Measurements from ENCODE around the gene NFYB.
"Not testable (repeated sequence)": the region's sequence is repeated elsewhere in the genome, so short reads cannot be mapped to it uniquely, and the experiment has no call there.

Gene NFYB

DNA sequence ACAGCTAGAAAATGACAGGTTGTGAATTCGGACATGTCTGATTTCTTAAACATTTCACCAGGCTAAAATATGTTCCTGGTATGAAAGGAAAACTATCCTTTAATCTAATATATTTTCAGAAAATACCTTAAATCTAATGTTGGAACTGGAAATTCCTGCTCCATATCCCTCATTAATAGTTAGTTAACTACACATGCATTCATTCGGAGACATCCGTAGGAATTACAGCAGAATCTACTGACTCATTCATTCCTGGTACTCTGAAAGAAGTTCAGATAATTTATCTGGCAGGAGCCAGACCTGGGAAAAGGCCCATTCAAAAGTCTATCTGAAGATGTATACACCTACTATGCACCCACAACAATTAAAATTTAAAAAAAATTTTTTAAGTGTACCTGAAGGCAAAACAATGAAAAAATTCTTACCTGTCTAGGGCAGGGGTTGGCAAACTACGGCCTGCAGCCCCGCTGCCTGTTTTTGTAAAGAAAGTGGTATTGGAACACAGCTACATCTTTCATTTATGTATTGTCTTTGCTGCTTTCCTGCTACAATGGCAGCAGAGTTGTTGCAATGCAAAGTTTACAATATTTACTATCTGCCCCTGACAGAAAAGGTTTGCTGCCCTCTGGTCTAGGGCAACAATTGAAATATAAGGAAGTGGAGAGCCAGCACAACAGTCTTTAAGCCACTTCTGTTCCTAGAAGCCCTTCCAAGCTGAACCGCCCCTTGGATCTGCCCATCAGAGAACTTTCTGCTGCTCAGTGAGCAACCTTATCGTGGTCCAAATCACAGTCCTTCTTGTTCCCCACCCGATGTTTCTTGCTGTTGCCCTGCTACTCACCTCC lies 17.9 kb upstream of the NFYB start:
- DNase-seq: no peak

DNA sequence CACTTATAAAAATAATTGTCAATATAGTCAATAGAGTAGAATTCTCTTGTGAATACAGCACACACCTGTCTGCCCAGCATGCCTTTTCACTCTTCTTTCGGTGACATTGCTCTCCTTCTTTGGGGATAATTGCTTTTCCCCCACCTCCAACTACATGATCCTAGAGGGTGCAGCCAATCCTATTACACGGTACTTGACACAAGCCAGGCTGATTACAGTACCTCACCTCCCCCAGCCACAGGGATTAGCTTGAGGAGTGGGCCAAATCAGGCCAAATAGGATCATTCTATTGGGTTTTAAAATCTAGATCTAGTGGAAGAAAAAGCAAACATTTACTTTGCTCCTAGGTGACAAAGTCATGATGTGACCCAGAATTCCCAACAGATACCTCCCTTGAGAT lies 16.8 kb upstream of the NFYB start:
- DNase-seq: no peak

DNA sequence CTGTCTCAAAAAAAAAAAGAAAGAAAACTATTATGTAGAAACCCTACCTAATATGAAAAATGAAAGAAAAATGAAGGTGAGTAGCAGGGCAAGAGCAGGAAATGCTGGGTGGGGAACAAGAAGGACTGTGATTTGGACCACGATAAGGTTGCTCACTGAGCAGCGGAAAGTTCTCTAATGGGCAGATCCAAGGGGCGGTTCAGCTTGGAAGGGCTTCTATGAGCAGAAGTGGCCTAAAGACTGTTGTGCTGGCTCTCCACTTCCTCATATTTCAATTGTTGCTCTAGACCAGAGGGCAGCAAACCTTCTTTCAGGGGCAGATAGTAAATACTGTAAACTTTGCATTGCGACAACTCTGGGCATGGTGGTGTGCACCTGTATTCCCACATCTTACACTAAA lies 16.3 kb upstream of the NFYB start:
- DNase-seq: no peak

DNA sequence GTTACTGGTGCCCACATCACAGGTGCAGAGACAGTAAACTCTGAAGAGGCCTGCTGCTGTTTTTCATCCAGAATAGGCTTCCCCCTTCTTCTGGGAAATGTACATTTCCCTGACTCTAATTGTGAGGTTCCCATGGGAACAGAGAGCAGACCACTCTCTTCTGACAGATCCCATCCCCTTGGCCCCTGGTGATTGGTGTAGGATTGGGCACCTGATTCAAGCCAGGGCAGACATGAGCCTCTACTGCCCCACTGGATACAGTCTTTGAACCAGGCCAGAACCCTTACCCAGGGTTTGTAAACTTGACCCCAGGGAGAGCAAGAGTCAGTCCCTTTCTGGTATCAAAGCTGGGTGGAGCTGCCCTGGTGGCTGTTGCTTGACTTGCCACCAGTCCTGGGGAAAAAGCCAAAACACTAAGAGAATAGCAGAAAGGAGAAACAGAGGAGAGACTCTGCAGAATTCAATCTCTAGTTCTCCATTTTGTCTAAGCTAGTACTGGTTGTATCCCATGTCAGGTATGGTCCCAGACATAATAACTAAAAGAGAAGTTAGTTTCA lies 14.8 kb upstream of the NFYB start:
- DNase-seq: no peak

DNA sequence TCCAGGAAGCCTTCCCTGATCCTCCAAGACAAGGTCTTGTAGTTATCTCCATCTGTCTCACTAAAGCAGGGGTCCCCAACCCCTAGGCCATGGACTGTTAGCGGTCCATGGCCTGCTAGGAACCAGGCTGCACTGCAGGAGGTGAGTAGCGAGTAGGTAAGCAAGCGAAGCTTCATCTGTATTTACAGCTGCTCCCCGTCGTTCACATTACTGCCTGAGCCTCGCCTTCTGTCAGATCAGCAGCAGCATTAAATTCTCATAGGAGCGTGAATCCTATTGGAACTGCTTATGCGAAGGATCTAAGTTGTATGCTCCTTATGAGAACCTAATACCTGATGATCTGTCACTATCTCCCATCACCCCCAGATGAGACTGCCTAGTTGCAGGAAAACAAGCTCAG lies 12.4 kb upstream of the NFYB start:
- no peak for DNase-seq

DNA sequence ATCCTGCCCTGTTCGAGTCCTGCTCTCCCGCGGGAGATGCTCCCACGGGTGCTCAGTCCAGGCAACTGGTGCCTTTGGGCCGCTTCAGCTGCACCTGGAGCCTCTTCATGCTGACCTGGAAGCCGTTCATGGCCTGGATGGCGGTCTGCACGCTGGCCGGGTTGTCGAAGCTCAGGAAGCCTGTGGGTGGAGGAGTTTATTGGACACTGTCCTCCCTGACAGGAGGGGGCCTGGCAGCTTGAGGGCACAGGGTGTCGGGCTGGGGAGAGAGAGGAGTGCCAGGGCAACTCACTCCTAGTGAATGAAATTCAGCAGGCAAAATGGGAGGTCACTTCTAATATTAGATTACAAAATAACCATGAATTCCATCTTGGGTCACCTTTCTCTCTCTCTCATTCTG lies 9.3 kb upstream of the NFYB start:
- DNase-seq: no peak

DNA sequence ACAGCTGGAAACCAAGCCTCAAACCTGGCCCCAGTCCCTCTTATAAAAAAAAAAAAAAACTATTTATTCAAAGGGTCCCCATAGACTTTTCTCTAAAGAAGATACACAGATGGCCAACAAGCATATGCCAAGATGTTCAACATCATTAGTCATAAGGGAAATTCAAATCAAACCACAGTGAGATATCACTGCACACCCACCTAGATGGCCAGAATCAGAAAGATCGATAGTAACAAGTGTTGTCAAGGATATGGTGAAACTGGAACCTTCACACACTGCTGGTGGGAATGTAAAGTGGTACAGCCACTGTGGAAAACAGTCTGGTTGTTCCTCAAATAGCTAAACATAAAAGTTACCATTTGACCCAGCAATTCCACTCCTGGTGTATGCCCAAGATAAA lies 5.9 kb upstream of the NFYB start:
- DNase-seq: no peak

DNA sequence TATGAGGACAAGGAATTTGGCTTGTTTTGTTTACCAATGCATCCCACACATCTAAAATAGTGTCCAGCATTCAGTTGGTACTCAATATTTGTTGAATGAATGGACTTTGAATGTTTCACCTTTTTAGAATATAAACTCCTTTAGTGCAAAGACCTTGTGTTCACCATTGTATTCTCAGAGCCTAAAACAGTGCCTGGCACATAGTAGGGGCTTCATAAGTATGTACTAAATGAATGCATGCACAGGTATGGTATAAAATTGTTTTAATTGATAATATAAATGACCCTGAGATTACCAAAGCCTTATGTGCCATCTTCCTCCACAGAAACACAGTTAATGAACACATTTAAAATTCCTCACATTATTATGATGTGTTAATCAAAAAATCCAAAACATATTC lies 5.0 kb upstream of the NFYB start:
- no peak for DNase-seq

DNA sequence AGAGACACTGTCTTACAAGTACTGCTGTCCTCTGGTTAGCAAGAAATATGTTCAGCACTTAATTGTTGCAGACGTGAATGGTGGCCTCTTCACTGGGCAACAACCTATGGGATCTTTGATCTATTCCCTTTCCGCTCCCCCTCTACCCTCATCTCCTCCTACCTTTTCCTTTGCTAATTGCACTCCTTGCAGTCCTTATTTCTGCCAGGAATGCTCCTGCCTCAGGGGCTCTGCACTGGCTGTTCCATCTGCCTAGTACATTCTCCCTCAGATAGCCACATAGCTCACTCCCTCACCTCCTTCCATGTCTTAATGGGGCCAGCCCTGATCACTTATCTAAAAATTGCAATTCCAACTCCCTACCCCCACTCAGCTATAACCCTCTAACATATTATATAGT lies 4.5 kb upstream of the NFYB start:
- DNase-seq: no peak

DNA sequence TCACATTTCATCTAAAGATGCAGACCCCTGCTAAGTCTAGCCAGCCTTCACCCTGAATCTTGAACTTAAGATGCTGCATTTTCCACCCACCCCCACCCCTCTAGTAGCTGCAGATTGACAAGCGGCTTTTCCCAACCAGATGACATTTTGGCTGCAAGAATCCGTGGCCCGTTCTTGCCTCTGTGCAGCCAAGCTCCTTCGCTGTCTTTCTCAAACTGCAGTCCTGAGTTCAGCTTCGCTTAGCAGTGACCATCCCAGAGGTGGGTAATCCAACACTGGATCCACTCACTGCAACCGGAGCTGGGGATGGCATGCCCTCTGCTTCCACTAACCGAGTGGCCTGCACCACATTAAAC lies 765 bp upstream of the NFYB start:
- no peak for DNase-seq

DNA sequence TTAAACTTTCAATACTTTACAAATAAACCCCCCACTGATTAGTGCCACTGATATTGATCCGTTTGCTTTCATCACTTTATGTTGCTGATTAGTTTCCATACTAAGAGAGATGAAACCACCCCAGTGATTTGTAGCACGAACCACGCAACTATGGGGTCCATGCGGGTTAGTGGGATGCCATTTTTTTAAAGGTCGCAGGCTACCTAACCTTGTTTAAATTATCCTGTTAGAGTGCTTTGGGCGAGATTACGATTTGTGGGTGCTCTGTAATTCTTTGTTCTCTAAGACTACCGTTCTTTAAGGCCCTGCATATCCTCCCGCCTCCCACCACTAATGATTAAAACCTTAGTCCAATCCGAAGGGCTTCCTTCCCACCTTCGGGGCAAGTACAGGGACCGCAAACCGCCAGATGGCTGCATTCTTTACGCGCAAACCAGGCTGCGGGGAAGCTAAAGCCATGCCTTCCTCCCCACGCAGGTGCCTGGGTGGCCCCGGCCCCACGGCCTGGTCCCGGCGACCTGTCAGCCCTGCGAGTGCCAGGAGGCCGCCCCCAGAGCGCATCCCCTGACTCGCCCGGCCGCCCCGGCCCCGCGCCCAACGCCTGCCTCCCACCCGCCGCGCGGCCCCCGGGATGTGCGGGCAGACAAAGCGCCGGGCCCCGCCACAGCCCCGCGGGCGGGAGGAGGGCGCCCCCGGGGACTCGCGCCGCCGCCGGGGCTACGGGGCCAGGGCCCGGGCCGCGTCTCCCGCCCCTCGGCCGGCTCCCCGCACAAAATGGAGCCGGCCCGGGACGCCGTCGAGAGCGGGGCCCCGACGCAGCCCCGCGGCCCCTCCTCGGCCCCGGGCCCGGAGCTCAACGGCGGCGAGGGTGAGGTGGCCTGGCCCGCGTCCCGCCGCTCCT lies 759 bp downstream of the NFYB start:
- peak; percentile 52 for DNase-seq

DNA sequence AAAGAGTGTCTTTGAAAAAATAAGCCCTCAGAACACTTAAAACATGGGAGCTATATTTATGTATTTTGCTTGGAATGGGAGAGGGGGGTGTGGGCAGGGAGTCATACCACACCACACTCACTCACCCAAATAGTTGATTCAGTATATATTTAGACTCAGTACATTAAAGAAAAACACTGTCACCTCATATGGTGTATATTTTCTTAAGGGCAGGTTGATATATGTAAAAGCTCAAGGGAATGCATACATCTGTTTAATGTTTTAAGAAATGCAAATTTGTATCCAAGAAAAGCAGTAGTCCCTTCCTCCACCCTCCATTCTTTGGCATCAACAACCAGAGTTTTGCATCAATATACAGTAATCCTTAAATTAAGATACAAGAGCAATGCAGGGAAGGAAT lies 1.4 kb downstream of the NFYB start:
- DNase-seq: no peak

DNA sequence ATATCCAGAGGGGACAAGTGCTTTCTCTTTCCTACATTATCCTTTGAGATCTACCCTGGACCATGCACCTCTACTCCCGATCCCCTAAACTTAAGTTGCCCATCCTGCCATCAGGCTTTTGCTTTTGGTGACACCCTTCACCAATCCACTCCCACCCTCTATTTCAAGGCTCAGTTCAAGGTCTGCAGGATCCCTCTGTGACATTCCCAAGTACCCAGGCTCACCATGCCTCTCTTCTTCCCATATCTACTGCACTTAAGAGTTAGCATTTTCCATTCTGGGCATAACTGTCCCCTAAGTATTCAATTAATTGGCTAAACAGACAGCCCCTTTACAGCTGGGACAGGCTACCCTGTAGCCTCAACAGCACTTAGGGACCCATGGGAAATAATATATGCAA lies 3.1 kb downstream of the NFYB start:
- DNase-seq: no peak

DNA sequence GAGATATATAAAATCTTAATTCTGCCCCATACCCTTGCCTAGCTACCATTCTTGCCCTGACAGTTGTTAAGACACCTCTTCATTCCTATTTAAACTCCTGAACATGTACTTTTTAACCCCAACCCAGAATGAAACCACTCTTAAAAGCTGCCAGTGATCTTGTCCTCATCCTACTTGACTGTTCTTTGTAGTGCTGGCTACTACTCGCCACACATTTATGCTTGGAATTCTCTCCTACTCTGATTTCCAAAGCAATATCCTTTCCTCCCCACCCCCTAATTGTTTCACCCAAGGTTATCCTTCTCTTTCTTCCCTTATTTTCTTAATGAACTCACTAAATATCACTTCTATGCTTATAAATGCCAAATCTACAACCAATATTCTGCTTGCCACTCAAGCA lies 4.1 kb downstream of the NFYB start:
- DNase-seq: no peak

DNA sequence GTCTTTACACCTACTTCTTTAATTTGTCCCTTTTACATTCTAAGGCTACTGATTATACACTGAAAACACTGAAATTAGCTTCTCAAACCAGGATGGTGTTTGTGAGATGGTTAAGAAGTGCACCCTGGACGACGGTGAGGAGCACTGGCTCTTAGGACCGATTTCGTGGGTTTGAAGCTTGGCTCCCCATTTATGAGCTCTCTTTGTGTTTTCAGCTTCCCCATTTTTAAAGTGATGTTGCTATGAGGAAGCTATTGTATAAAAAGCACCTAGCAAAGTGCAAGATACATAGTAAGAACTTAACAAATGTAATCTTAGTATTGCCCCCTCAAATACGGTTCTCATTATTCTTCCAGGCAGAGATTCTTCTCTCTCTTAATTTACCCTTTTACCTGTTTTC lies 4.7 kb downstream of the NFYB start:
- DNase-seq: no peak

DNA sequence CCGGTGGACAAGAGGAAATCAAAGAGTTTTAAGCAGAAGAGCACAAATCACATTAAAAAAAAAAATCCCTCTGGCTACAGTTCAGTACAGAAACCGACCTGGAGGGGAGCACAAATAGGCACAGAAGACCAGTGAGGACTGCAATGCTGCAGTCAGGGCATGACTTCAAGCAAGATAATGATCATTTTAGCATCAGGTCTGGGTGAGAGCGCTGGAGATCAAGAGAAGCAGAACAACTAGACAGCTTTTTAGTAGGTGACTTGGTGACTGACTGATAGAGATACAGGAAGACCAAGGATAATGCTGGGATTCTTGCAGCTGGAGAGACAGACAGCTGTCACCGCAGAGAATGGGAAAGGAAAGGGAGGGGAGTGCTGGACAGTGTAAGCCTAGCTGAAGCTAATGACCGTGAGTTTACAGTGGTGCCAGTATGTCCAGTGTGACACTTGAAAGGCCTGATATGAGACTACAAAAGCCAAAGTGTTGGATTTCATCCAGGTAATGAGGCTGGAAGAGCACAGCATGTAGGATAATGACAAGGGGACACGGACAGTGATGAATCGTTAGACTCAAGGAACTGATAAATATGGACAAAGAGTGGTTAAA lies 5.6 kb downstream of the NFYB start:
- DNase-seq: no peak

DNA sequence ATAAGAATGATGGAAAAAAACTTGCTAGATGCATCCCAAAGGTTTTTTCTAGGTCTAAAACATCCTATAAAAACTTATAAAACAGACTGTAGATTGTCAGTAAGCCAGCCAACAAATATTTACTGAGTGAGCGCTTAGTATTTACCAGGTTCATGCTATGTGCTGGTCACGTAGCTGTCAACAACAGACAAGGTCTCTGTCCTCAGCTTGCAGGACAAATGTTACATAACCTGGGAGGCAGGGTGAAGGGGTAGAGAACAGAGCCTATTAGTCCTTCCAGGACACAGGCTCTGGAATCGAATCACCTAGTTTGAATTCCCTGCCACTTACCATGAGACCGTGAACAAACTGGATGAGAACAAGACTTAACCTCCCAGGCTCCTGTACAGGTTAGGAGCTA lies 6.4 kb downstream of the NFYB start:
- DNase-seq: no peak

DNA sequence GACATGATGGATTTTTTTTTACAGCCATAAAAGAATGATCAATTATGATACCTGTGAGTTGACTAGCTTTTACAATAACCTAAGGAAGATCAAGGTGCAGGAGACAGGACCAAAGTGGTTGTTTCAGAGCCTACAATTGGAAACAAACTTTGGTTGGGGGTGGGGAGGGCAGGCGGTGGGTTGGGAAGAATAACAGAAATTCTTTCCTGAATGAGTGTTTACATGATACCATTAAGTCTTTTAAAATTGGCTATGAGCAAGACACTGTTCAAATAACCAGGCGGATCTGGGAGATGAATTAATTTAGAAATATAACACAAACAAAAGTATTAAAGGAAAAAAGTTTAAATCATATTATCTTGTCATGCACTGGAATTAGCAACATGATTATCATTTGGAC lies 7.2 kb downstream of the NFYB start:
- no peak for DNase-seq

DNA sequence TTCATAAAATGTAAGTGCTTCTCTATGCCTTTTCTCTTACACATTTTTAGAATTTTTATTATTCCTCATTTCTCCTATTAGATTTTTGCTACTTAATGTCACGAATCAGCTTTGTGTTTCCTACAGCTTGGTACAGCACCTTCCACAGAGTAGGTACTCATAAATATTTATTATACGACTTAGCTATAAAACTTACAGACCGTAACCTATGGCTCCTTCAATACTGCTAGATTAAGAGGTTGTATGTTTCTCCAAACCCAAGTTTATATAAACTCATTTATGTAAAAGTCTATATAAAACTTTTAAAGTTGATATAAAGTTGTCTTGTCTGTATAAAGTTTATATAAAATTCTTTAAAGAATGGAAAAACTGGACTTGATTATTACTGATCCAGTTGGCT lies 11.5 kb downstream of the NFYB start:
- no peak for DNase-seq

DNA sequence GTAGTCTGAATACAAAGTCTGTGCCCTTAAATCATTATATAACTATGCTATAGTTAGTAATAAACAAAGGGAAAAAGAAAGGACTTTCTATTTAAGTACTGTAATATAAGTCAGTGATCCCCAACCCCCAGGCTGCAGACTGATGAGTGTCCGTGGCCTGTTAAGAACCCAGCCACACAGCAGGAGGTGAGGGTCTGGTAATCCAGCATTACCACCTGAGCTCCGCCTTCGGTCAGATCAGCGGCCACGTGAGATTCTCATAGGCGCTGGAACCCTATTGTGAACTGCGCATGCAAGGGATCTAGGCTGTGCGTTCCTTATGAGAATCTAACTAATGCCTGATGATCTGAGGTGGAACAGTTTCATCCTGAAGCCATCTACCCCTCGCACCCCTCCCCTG lies 15.7 kb downstream of the NFYB start:
- no peak for DNase-seq

DNA sequence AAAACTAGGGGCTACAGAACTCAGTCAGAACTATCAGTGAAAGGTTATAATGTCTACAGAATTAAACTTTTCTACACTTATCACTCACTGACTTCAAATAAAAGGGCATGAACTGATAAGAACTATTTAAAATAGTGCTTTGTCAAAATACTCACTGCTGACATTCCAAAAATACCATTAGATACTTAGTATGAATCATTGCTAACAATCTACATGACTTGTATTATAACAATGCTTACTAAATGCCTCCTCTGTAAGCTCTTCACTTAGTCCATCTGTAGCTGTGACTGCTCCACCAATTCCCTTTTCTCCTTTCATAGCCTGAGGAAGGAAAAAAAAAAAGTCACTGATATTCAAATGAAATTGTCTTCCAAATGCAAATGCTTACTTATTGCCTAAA lies 17.0 kb downstream of the NFYB start:
- DNase-seq: no peak

DNA sequence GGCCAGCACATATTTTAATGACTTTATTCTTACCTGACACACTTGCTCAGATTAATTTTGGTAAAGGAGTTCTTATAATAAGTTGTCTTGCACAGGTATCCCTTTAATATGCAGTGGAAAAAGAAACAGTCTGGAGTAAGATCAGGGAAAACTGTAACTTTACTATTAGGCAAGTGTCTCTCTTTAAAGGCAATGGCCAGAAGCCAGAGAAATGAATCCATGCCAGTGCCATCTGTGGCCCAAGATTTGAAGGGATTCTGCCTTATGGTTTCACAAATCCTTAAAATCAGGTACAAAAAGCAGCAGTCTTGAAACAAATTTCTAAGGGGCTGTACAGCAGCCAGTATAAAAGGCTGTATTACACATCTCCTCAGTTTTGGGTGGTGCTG lies 22.4 kb downstream of the NFYB start:
- no peak for DNase-seq

DNA sequence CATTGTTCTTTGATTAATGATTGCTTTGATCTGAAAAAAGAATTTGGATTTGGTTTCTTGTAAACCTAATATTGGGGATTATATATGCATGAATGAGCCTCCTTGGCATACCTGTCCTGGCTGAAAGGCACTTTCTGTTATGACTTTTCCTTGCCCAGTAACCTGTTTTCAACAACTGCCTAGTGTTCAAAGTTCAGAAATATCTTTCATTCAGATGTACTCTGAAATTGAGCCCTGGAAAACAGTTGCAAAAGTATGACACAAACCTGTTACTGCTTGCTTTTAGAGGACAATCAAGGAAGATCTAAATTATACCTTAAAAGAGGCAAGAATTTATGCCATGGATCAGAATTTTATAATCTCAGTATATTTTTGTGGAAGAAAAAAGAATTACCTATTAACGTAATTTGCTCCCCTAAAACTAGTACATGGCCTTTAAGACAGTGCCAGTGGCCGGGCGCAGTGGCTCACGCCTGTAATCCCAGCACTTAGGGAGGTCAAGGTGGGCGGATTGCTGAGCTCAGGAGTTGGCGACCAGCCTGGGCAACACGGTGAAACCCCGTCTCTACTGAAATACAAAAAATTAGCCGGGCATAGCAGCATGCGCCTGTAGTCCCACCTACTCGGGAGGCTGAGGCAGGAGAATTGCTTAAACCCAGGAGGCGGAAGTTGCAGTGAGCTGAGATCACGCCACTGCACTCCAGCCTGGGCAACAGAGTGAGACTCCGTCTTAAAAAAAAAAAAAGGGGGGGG lies 23.0 kb downstream of the NFYB start:
- DNase-seq: not testable (repeated sequence)
